Activated CD4-positive, CD25-positive, alpha-beta regulatory T cell (primary cell): ENCODE results near the gene CTAGE4.
A peak's percentile ranks its signal among the peaks of the same experiment; 100 is the strongest.
"Not testable (repeated sequence)": the region's sequence is repeated elsewhere in the genome, so short reads cannot be mapped to it uniquely, and the experiment has no call there.

ENCODE experiments used
- DNase-seq, 4 experiments: peaks; one replicate each; lab custom pipeline; 2025; lab: John Stamatoyannopoulos, UW

The CTAGE4 gene

DNA sequence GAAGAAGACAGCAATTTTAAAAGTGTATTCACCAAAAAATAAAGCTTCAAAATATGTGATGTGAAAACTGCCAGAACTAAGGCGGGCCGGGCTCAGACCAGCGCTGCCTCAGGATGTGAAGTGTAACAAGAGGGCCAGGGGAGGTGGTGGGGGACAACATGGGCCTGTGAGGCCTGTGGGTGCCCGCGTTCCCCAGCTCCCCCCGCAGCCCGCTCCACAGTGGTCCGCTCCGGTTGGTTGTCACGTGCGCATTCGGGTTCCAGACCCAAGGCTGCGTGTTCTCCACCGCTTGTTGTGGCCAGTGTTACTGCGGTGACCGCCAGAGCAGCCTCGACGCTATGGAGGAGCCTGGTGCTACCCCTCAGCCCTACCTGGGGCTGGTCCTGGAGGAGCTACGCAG, at the start of gene CTAGE4:
Gene CTAGE4, plus strand, starts transcription at position 301 of the 400 bp plus-strand sequence. Its CDS starts 38 bp downstream, at position 339.
- not testable (repeated sequence) for DNase-seq

DNA sequence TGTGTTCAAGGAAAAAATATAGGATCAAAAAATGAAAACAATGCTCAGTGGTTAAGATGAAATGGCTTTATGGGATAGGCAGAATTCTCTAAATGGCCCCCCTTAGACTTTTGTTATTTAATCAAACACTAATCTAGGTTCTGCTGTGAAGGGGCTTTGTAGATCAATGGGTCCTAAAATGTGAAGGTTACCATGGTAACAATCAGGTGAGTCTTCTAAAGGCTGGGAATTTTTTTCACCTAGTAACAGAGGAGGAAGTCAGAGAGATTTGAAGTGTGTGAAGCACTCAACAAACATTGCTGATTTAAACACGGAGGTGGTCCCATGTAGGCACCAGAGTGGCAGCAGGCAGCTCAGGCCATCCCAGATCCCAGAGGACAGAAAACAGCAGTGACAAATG, 49.1 kb upstream of the CTAGE4 start:
- no peak for DNase-seq

GRCh38 chr7:144137501-144137900, 45.8 kb upstream of the CTAGE4 start:
- DNase-seq, result no peak

DNA sequence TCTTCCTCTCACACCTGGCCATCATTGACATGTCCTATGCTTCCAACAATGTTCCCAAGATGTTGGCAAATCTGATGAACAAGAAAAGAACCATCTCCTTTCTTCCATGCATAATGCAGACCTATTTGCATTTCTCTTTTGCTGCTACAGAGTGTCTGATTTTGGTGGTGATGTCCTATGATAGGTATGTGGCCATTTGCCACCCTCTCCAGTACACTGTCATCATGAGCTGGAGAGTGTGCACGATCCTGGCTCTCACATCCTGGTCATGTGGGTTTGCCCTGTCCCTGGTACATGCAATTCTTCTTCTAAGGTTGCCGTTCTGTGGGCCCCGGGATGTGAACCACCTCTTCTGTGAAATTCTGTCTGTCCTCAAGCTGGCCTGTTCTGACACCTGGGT, 41.1 kb upstream of the CTAGE4 start:
- no peak for DNase-seq

GRCh38 chr7:144144426-144144825, 38.8 kb upstream of the CTAGE4 start:
- DNase-seq, result no peak

DNA sequence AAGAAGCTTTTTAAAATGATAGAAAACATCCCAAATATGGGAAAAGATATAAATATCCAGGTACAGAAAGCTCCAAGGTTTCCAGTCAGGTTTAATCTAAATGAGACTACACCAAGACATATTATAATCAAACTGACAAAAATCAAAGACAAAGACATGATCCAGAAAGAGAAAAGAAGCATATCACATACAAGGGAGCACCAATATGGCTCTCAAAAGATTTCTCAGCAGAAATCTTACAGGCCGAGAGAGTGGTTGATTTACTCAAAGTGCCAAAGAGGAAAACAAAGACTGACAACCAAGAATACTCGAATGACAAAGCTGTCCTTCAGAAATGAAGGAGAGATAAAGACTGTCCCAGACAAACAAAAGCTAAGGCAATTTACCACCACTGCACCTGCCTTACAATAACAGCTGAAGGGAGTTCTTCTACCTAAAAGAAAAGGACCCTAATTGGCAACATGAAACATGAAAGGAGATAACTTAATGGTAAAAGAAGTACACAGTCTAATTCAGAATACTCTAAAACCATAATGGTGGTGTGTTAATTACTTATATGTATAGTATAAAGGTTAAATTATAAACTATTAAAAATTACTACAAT, 34.9 kb upstream of the CTAGE4 start:
- no peak for DNase-seq

- DNase-seq, result no peak
These were observed 24.4 kb upstream of the CTAGE4 start for GRCh38 chr7:144158861-144159260.

DNA sequence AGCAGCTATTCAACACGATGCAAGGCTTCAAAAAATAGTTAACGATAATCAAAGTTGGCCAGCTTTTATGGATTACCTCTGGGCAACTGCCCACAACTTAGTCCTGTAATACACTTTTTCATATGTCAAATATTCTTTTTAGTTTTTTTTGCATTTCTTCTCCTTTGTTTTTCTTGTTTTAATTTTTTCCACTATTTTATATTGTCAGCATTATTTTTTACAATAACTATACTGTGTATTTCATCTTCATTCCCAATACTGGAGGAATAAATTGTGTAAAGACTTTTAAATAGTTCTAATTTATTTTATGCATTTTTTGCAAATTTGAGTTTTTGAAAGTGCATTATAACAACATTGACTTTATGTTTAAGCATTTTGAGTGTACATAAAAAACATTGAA, 18.5 kb upstream of the CTAGE4 start:
- DNase-seq, result no peak

GRCh38 chr7:144171594-144172350, 11.5 kb upstream of the CTAGE4 start:
- not testable (repeated sequence) for DNase-seq

- DNase-seq, result no peak
These were observed 8.7 kb upstream of the CTAGE4 start for GRCh38 chr7:144174613-144175012.

- peak in 2 of 4 experiments; percentile 1 for DNase-seq
These were observed 4.7 kb upstream of the CTAGE4 start for GRCh38 chr7:144178380-144179164.

GRCh38 chr7:144179165-144179479, 4.1 kb upstream of the CTAGE4 start:
- not testable (repeated sequence) for DNase-seq

GRCh38 chr7:144187848-144188247, 4.6 kb downstream of the CTAGE4 start:
- not testable (repeated sequence) for DNase-seq

GRCh38 chr7:144188578-144189171, 5.4 kb downstream of the CTAGE4 start:
- DNase-seq, result not testable (repeated sequence)

GRCh38 chr7:144193782-144194181, 10.5 kb downstream of the CTAGE4 start:
- not testable (repeated sequence) for DNase-seq

DNA sequence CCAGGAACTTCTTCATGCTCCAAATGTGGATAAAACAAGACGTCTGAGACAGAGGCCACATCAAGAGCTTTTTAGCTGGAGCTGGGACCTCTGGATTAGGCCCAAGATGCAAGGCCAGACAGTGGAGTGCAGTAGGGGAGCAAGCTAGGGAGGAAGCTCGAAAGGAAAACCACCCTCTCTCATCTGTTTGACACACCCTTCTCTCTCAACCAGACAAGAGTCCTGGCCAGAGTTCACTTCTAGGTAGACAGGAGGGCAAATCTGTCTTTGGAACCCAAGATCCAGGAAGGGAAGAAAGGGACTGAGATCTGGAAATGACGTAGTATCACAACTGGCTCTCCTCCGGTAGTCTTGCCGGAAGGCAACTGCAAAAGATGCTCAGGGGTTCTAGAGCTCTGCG, 11.2 kb downstream of the CTAGE4 start:
- not testable (repeated sequence) for DNase-seq

GRCh38 chr7:144195212-144195872, 12.1 kb downstream of the CTAGE4 start, which contains the start of gene ARHGEF35:
TSS of gene ARHGEF35 (minus strand) at chr7:144195833. CDS start at chr7:144188383, 7,450 bp downstream.
- DNase-seq, result not testable (repeated sequence)

DNA sequence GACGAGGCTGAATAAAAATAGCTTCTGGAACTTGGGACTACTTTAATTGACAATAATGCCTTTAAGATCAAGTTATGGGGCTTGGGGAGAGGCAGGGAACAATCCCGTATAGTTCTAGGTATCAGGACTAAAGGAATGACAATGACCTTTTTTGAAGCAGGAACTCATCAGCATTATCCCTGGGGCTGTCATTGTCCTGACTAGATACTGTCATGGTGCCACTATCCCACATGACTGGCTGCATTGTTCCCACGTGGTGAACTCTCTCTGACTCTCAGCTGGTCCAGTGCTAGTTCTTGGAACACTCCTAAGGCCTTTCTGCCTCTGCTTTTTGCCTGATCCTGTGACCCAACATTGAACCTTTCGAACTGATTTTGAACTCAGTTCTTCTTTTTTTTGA, 15.7 kb downstream of the CTAGE4 start:
- not testable (repeated sequence) for DNase-seq

GRCh38 chr7:144201978-144202377, 18.7 kb downstream of the CTAGE4 start:
- DNase-seq, result not testable (repeated sequence)

DNA sequence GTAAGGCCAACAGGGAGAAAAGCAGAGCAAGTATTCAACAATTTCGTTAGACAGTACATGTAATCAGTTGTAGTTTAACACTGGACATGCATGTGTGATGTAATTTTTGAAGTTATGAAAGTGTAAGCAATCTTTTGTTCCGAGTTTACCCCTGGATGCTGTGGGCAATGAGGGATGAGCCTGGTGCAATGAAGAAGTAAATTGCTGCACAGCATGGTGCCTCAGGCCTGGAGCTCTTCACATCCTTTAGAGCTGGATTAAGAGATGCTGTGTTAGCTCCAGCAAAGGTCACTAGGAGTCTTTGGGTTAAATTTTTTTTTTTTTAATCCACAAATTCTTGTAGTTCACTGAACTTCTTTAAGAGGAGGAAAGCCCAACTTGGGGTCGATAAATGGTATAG, 19.8 kb downstream of the CTAGE4 start:
- DNase-seq, result not testable (repeated sequence)

DNA sequence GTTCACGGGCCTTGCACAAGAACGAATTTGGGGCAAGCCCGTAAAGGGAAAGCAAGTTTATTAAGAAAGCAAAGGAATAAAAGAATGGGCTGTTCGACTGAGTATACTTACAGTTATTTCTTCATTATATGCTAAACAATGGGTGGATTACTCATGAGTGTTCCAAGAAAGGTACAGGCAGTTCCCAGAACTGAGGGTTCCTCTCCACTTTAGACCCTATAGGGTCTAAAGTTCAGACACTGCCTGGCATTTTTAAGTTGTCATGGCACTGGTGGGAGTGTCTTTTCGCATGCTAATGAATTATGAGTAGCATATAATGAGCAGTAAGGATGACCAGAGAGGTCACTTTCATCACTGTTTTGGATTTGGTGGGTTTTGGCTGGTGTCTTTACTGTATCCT, 22.0 kb downstream of the CTAGE4 start:
- not testable (repeated sequence) for DNase-seq

DNA sequence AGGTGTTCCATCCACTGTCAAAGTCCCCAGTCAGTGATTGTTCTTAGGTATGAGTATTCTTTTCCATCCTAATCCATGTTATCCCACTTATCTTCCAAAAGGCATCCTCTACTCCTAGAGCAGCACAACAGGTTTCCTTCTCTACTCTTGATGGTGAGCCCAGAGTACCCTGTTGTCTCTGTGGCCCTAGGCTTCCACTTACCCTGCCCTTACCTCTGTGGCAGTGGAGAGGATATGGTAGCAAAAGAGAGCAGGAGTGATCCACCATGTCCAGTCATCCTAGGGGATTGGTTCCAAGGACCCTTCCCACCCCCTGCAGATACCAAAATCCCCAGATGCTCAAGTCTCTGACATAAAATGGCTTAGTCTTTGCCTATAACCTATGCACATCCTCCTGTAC, 33.9 kb downstream of the CTAGE4 start:
- not testable (repeated sequence) for DNase-seq
